Hindlimb muscle (tissue), 1 donor: ENCODE results near the gene NEK11. TPM values are rescaled to one million over a fixed set of nuclear protein-coding genes. Genes with fewer than 3 reads are reported as not detected.

Experiments used
- polyA plus RNA-seq: library from polyadenylated mRNA; unstranded; fragments of 120-200 nt; gene quantifications from one replicate; pipeline ENCODE4 v1.2.1, GENCODE V29; 2013; ENCODE audit not compliant: insufficient read length

Gene NEK11
- polyA plus RNA-seq, 1 donor, result 6.2 TPM

Other genes with a start within 250 kb of the NEK11 start
- 58.9 TPM for gene ATP2C1, start 132.8 kb upstream of the NEK11 start, polyA plus RNA-seq
- 5.5 TPM for gene ASTE1, start 52 bp upstream of the NEK11 start, polyA plus RNA-seq